Esophagus muscularis mucosa (tissue), 4 donors: ENCODE results near the gene KHDC1L. TPM values are rescaled to one million over a fixed set of nuclear protein-coding genes. Genes with fewer than 3 reads are reported as not detected.

Source experiments
- DNase-seq: peaks from one replicate; pipeline ENCODE4 v3.0.0-alpha.2; 2017; ENCODE audit errors: extremely low spot score
- H3K27ac ChIP-seq, 4 donors: fragments of 200-600 bp; sonication (generic); replicated peaks in 1 of 4; 1 replicate in 3 of 4; 2 replicates in 1 of 4; pipeline ENCODE4 v1.5.1; 2016 to 2019; ENCODE audit warnings: mild to moderate bottlenecking in 1 of 4
- H3K27me3 ChIP-seq, 4 donors: fragments of 200-600 bp; sonication (generic); one replicate each; pipeline versions ENCODE4 v1.5.1 to v1.6.0; 2016 to 2019
- H3K36me3 ChIP-seq, 4 donors: fragments of 200-600 bp; sonication (generic); one replicate each; pipeline ENCODE4 v1.5.1; 2016 to 2019
- H3K4me1 ChIP-seq, 4 donors: fragments of 200-600 bp; sonication (generic); one replicate each; pipeline ENCODE4 v1.5.1; 2016 to 2019
- H3K4me3 ChIP-seq, 4 donors: fragments of 200-600 bp; sonication (generic); 1 replicate in 2 of 4; 2 replicates in 2 of 4; pipeline ENCODE4 v1.5.1; 2016 to 2019; ENCODE audit warnings: mild to moderate bottlenecking in 4 of 4, moderate library complexity in 1 of 4
- H3K9me3 ChIP-seq, 4 donors: fragments of 200-600 bp; sonication (generic); 1 replicate in 3 of 4; 2 replicates in 1 of 4; pipeline ENCODE4 v1.5.1; 2016 to 2019
- CTCF ChIP-seq, 3 experiments: fragments of 200-600 bp in 2 of 3; fragments of 450-650 bp in 1 of 3; sonication (generic) in 2 of 3; IDR thresholded peaks; one replicate each; pipeline ENCODE4 v1.5.1; 2017 to 2019; ENCODE audit warnings: antibody characterized with exemption in 3 of 3, mild to moderate bottlenecking in 2 of 3, moderate library complexity in 1 of 3
- EP300 ChIP-seq: sonication (generic); formaldehyde crosslinking; IDR thresholded peaks from one replicate; pipeline ENCODE4 v1.6.1; 2017; ENCODE audit warnings: antibody characterized with exemption
- POLR2A ChIP-seq: fragments of 450-650 bp; IDR thresholded peaks from one replicate; pipeline ENCODE4 v1.6.1; 2017; ENCODE audit warnings: antibody characterized with exemption, moderate library complexity, mild to moderate bottlenecking, low read depth
- POLR2AphosphoS5 ChIP-seq, 2 donors: sonication (generic); formaldehyde crosslinking; IDR thresholded peaks; one replicate each; pipeline ENCODE4 v1.6.1; 2017; ENCODE audit warnings: antibody characterized with exemption in 2 of 2
- WGBS: methylation state at CpG from one replicate; pipeline ENCODE4 v1.1.5; 2018; 5-methylcytosine and 5-hydroxymethylcytosine counted together
- intact Hi-C: fragments of 100-400 bp; cut with DNase I; formaldehyde crosslinking; loops from one replicate; pipeline ENCODE4 v1.15.1; 2023
- total RNA-seq, 4 donors: library from RNA; depleted of rRNA; stranded (reverse); fragments of >200 nt; gene quantifications; one replicate each; pipeline versions ENCODE4 v1.1.0 to v1.2.1, GENCODE V29; 2016

The KHDC1L gene
- total RNA-seq, 4 donors from 2014 or later: 0.83 TPM; not detected in 3

- no peak for TF ChIP-seq POLR2AphosphoS5 (IDR thresholded peaks at IDR 0.05)
- TF ChIP-seq EP300: no peak
- TF ChIP-seq CTCF (IDR thresholded peaks at IDR 0.05): no peak
- TF ChIP-seq POLR2A: no peak
- Histone ChIP-seq H3K27me3 (no peaks in the 10 kb centered on the region), H3K27ac (no peak overlapping the region), H3K9me3 (no peaks in the 10 kb centered on the region), H3K36me3 (no peaks in the 10 kb centered on the region), H3K4me3 (no peak overlapping the region), H3K4me1 (no peaks in the 10 kb centered on the region)
- intact Hi-C loops: no loop called here
- no peak for DNase-seq
- WGBS: 93% methylated on average over 2 of the region's 2 CpGs
Observed at GRCh38 chr6:73216859-73217258, 8.4 kb downstream of the KHDC1L start.

- TF ChIP-seq POLR2A: no peak
- no peak for TF ChIP-seq POLR2AphosphoS5 (IDR thresholded peaks at IDR 0.05)
- no peak for TF ChIP-seq EP300
- TF ChIP-seq CTCF (IDR thresholded peaks at IDR 0.05): no peak
- no peak overlapping the region for H3K4me3 ChIP-seq
- intact Hi-C loops: no loop called here
- no peaks in the 10 kb centered on the region for H3K27me3 ChIP-seq
- H3K36me3 ChIP-seq: no peaks in the 10 kb centered on the region
- DNase-seq: no peak
- H3K9me3 ChIP-seq: no peaks in the 10 kb centered on the region
- no peaks in the 10 kb centered on the region for H3K4me1 ChIP-seq
- H3K27ac ChIP-seq: no peak overlapping the region
- WGBS: 84% methylated on average over 6 of the region's 9 CpGs
Observed at GRCh38 chr6:73209117-73209516, 16.2 kb downstream of the KHDC1L start.

- intact Hi-C loops: no loop called here
- Histone ChIP-seq H3K4me1 (no peaks in the 10 kb centered on the region), H3K9me3 (no peaks in the 10 kb centered on the region), H3K27me3 (no peaks in the 10 kb centered on the region), H3K27ac (no peak overlapping the region), H3K4me3 (no peak overlapping the region), H3K36me3 (no peaks in the 10 kb centered on the region)
- DNase-seq: no peak
- 89% methylated on average over 3 of the region's 3 CpGs for WGBS
- TF ChIP-seq POLR2A (no peak), EP300 (no peak), POLR2AphosphoS5 (IDR thresholded peaks at IDR 0.05) (no peak), CTCF (IDR thresholded peaks at IDR 0.05) (no peak)
Observed at GRCh38 chr6:73207221-73207837, 18.0 kb downstream of the KHDC1L start.

- H3K36me3 ChIP-seq: no peaks in the 10 kb centered on the region
- no peak overlapping the region for H3K4me3 ChIP-seq
- H3K9me3 ChIP-seq: no peaks in the 10 kb centered on the region
- TF ChIP-seq POLR2AphosphoS5 (IDR thresholded peaks at IDR 0.05) (no peak), EP300 (no peak), CTCF (IDR thresholded peaks at IDR 0.05) (no peak), POLR2A (no peak)
- H3K4me1 ChIP-seq: no peaks in the 10 kb centered on the region
- WGBS: 86% methylated on average over 4 of the region's 4 CpGs
- intact Hi-C loops: no loop called here
- H3K27ac ChIP-seq: no peak overlapping the region
- no peaks in the 10 kb centered on the region for H3K27me3 ChIP-seq
- DNase-seq: no peak
Observed at GRCh38 chr6:73204252-73204651, 21.0 kb downstream of the KHDC1L start.

GRCh38 chr6:73203098-73203497 lies 22.2 kb downstream of the KHDC1L start:
- DNase-seq: no peak
- H3K36me3 ChIP-seq: no peaks in the 10 kb centered on the region
- no peak overlapping the region for H3K27ac ChIP-seq
- no peaks in the 10 kb centered on the region for H3K9me3 ChIP-seq
- intact Hi-C loops: no loop called here
- no peaks in the 10 kb centered on the region for H3K4me1 ChIP-seq
- TF ChIP-seq EP300: no peak
- no peak for TF ChIP-seq POLR2AphosphoS5 (IDR thresholded peaks at IDR 0.05)
- TF ChIP-seq POLR2A: no peak
- no peak for TF ChIP-seq CTCF (IDR thresholded peaks at IDR 0.05)
- WGBS: 100% methylated on average over 1 of the region's 1 CpG
- no peak overlapping the region for H3K4me3 ChIP-seq
- no peaks in the 10 kb centered on the region for H3K27me3 ChIP-seq
